H1 (cell line): ENCODE data around the gene CBY2. TPM values are rescaled to one million over a fixed set of nuclear protein-coding genes. Genes with fewer than 3 reads are reported as not detected.

ENCODE experiments used
- CTCF ChIA-PET: fragments of 300-600 bp; sonication (Branson Sonifier 250); formaldehyde crosslinking; loops from one replicate; lab custom pipeline; 2021; ENCODE audit not compliant: partially characterized antibody; lab: Charles Lee
- POLR2A ChIA-PET: fragments of 300-600 bp; sonication (Branson Sonifier 250); formaldehyde crosslinking; loops from one replicate; lab custom pipeline; 2021; ENCODE audit warnings: inconsistent platforms; ENCODE audit not compliant: partially characterized antibody; lab: Charles Lee
- DNase-seq, 2 experiments: peaks; one replicate each; pipeline versions ENCODE4 v3.0.0 to v3.0.0-alpha.2; 2010 to 2022; ENCODE audit warnings: low spot score in 2 of 2, low read depth in 1 of 2, mixed read lengths in 1 of 2
- FAIRE-seq: peaks from 2 replicates; lab custom pipeline; 2011; peaks lifted over from hg19 to GRCh38; lab: Jason Lieb, UNC
- H2AFZ ChIP-seq: 2 replicates; pipeline ENCODE4 v1.8.1; 2012; ENCODE audit warnings: low read length, inconsistent platforms
- H2AK5ac ChIP-seq: 2 replicates; pipeline ENCODE4 v1.6.1; 2013; ENCODE audit warnings: low read depth, low read length
- H2BK120ac ChIP-seq: replicated peaks from 2 replicates; pipeline ENCODE3; 2013; ENCODE audit warnings: low read depth, low read length, inconsistent platforms
- H2BK12ac ChIP-seq: 2 replicates; pipeline ENCODE4 v1.6.1; 2013; ENCODE audit warnings: low read depth, low read length
- H2BK15ac ChIP-seq: 2 replicates; pipeline ENCODE4 v1.6.1; 2013; ENCODE audit warnings: low read length
- H2BK20ac ChIP-seq: 2 replicates; pipeline ENCODE4 v1.6.1; 2013; ENCODE audit warnings: low read length
- H2BK5ac ChIP-seq: 2 replicates; pipeline ENCODE4 v1.6.1; 2013; ENCODE audit warnings: low read depth, low read length
- H3K14ac ChIP-seq: 2 replicates; pipeline ENCODE4 v1.6.1; 2013; ENCODE audit warnings: inconsistent platforms; ENCODE audit not compliant: insufficient read length
- H3K18ac ChIP-seq: 2 replicates; pipeline ENCODE4 v1.6.1; 2013; ENCODE audit warnings: low read length; ENCODE audit errors: extremely low read depth
- H3K23ac ChIP-seq: 2 replicates; pipeline ENCODE4 v1.6.1; 2013; ENCODE audit warnings: inconsistent platforms; ENCODE audit not compliant: insufficient read length
- H3K23me2 ChIP-seq: 2 replicates; pipeline ENCODE4 v1.6.1; 2013; ENCODE audit warnings: low read depth, low read length
- H3K27ac ChIP-seq: 2 replicates; pipeline ENCODE4 v1.6.1; 2011; ENCODE audit warnings: low read depth, low read length, inconsistent platforms
- H3K27me3 ChIP-seq, 4 experiments: replicated peaks in 1 of 4; 1 replicate in 1 of 4; 2 replicates in 3 of 4; pipeline versions ENCODE4 v1.6.1 to v1.8.1; 2011 to 2013; ENCODE audit warnings: low read length in 3 of 4, mild to moderate bottlenecking in 3 of 4, inconsistent platforms in 2 of 4, mixed read lengths in 2 of 4, moderate library complexity in 1 of 4; ENCODE audit not compliant: control insufficient read depth in 3 of 4, insufficient read depth in 3 of 4; ENCODE audit errors: extremely low read depth in 1 of 4
- H3K36me3 ChIP-seq, 4 experiments: 2 replicates each; pipeline versions ENCODE4 v1.6.1 to v1.8.1; 2011 to 2013; ENCODE audit warnings: mild to moderate bottlenecking in 4 of 4, low read length in 3 of 4, moderate library complexity in 2 of 4, control low read depth in 1 of 4, inconsistent platforms in 1 of 4; ENCODE audit not compliant: insufficient read depth in 4 of 4, control insufficient read depth in 2 of 4
- H3K4ac ChIP-seq: replicated peaks from 2 replicates; pipeline ENCODE3; 2013; ENCODE audit warnings: low read length, low read depth, mixed read lengths, inconsistent platforms; ENCODE audit not compliant: insufficient read length
- H3K4me1 ChIP-seq, 4 experiments: replicated peaks in 1 of 4; 1 replicate in 1 of 4; 2 replicates in 3 of 4; pipeline versions ENCODE4 v1.6.1 to v1.8.1; 2011 to 2013; ENCODE audit warnings: low read length in 3 of 4, inconsistent platforms in 2 of 4, mixed read lengths in 1 of 4; ENCODE audit not compliant: insufficient read depth in 4 of 4, control insufficient read depth in 3 of 4
- H3K4me2 ChIP-seq, 2 experiments: 2 replicates each; pipeline versions ENCODE4 v1.6.1 to v1.8.1; 2011 to 2013; ENCODE audit warnings: low read depth in 2 of 2, low read length in 2 of 2, control low read depth in 1 of 2, inconsistent platforms in 1 of 2, mild to moderate bottlenecking in 1 of 2; ENCODE audit not compliant: insufficient read depth in 1 of 2
- H3K4me3 ChIP-seq, 4 experiments: fragments of 200-600, 300-600 bp in 1 of 4; sonication (generic), shearing (Covaris generic), sonication (Bioruptor Twin) in 1 of 4; 2 replicates each; pipeline versions ENCODE4 v1.5.1 to v1.8.1; 2011 to 2016; ENCODE audit warnings: low read length in 4 of 4, low read depth in 3 of 4, control low read depth in 2 of 4, inconsistent platforms in 2 of 4, mild to moderate bottlenecking in 2 of 4, mixed read lengths in 1 of 4, moderate library complexity in 1 of 4; ENCODE audit not compliant: insufficient read depth in 2 of 4; ENCODE audit errors: extremely low read depth in 1 of 4
- H3K56ac ChIP-seq: replicated peaks from 2 replicates; pipeline ENCODE3; 2013; ENCODE audit warnings: low read depth, mild to moderate bottlenecking, mixed read lengths, low read length, inconsistent platforms; ENCODE audit not compliant: insufficient read length
- H3K79me1 ChIP-seq: 2 replicates; pipeline ENCODE4 v1.6.1; 2013; ENCODE audit warnings: low read depth, low read length, control low read depth
- H3K79me2 ChIP-seq, 2 experiments: 2 replicates each; pipeline versions ENCODE4 v1.6.1 to v1.8.1; 2012 to 2013; ENCODE audit warnings: low read length in 2 of 2, mild to moderate bottlenecking in 2 of 2, inconsistent platforms in 1 of 2; ENCODE audit not compliant: insufficient read depth in 2 of 2, control insufficient read depth in 1 of 2
- H3K9ac ChIP-seq, 4 experiments: replicated peaks in 1 of 4; 1 replicate in 1 of 4; 2 replicates in 3 of 4; pipeline versions ENCODE4 v1.6.1 to v1.8.1; 2011 to 2013; ENCODE audit warnings: low read depth in 3 of 4, low read length in 3 of 4, control low read depth in 2 of 4, mild to moderate bottlenecking in 2 of 4, moderate library complexity in 2 of 4, inconsistent platforms in 1 of 4; ENCODE audit errors: extremely low read depth in 1 of 4
- H3K9me3 ChIP-seq, 2 experiments: 2 replicates each; pipeline versions ENCODE4 v1.6.1 to v1.8.1; 2012 to 2013; ENCODE audit warnings: mild to moderate bottlenecking in 2 of 2, moderate library complexity in 2 of 2, control low read depth in 1 of 2, inconsistent platforms in 1 of 2, low read depth in 1 of 2, low read length in 1 of 2, mixed read lengths in 1 of 2; ENCODE audit not compliant: insufficient read depth in 2 of 2
- H4K20me1 ChIP-seq, 2 experiments: replicated peaks in 1 of 2; 2 replicates each; pipeline versions ENCODE3 to v1.8.1; 2011 to 2013; ENCODE audit warnings: inconsistent platforms in 2 of 2, low read length in 2 of 2, mild to moderate bottlenecking in 1 of 2; ENCODE audit not compliant: insufficient read depth in 2 of 2, control insufficient read depth in 1 of 2
- H4K5ac ChIP-seq: 2 replicates; pipeline ENCODE4 v1.6.1; 2013; ENCODE audit warnings: low read length, low read depth, mixed read lengths, inconsistent platforms; ENCODE audit not compliant: insufficient read length
- H4K8ac ChIP-seq: 2 replicates; pipeline ENCODE4 v1.8.0; 2013; ENCODE audit warnings: mild to moderate bottlenecking, moderate library complexity, low read length, inconsistent platforms; ENCODE audit not compliant: insufficient read depth; ENCODE audit errors: extremely low read depth
- H4K91ac ChIP-seq: replicated peaks from 2 replicates; pipeline ENCODE3; 2013; ENCODE audit warnings: low read length, mixed read lengths, inconsistent platforms; ENCODE audit not compliant: insufficient read length
- CBX5 ChIP-seq: fragments of 300-800, 300-1000 bp; sonication (generic); IDR thresholded peaks from 2 replicates; pipeline ENCODE4 v1.7.1; 2016; ENCODE audit warnings: antibody characterized with exemption, low read length, low read depth
- CHD2 ChIP-seq: IDR thresholded peaks from 2 replicates; pipeline ENCODE4 v1.6.1; 2012; ENCODE audit warnings: low read length, improper control_type of control experiment
- MAFK ChIP-seq: IDR thresholded peaks from 2 replicates; pipeline ENCODE4 v1.6.1; 2012; ENCODE audit warnings: low read depth, mild to moderate bottlenecking, improper control_type of control experiment, low read length
- POLR2AphosphoS5 ChIP-seq: IDR thresholded peaks from 2 replicates; pipeline ENCODE4 v1.6.1; 2011; ENCODE audit warnings: low read depth, low read length
- TAF1 ChIP-seq: IDR thresholded peaks from 2 replicates; pipeline ENCODE4 v1.6.1; 2011; ENCODE audit warnings: mild to moderate bottlenecking, low read depth, low read length
- WGBS, 2 experiments: shearing (Covaris generic) in 1 of 2; methylation state at CpG; one replicate each; pipeline versions ENCODE4 v1.1.6 to v1.1.7; 2013 to 2015; ENCODE audit warnings: low lambda C conversion rate in 2 of 2, mixed read lengths in 2 of 2, inconsistent platforms in 1 of 2, low coverage in 1 of 2, missing lambda C conversion rate in 1 of 2; ENCODE audit not compliant: insufficient replicate concordance in 2 of 2, insufficient coverage in 1 of 2, insufficient read length in 1 of 2; ENCODE audit errors: extremely low coverage in 1 of 2, missing lambda C conversion rate in 1 of 2; 5-methylcytosine and 5-hydroxymethylcytosine counted together
- polyA plus RNA-seq, 7 experiments: library from polyadenylated mRNA; depleted of rRNA in 3 of 7; stranded (reverse) in 5 of 7; unstranded in 2 of 7; fragments of >200 nt in 5 of 7; fragments of 200-250 nt in 2 of 7; gene quantifications; 1 replicate in 5 of 7; 2 replicates in 1 of 7; 4 replicates in 1 of 7; pipeline versions ENCODE4 v1.2.1 to v1.2.3, GENCODE V29; 2011 to 2013; ENCODE audit warnings: missing spikeins in 2 of 7, mixed read lengths in 2 of 7
- total RNA-seq: library from RNA; stranded (reverse); fragmentation: NEBNext Ultra II Directional; extraction: Animal tissue kit (Norgen Biotek cat#: 25700); gene quantifications from 2 replicates; pipeline ENCODE4 v1.2.1, GENCODE V29; 2021

The CBY2 gene
- total and polyA plus RNA-seq, 2 of the 8 experiments (the other 6 are each of a cell fraction or from before 2014, with no cell fraction given), result not detected

- POLR2A ChIA-PET, result no interaction called here
- Histone ChIP-seq H3K18ac (no peak overlapping the region), H3K4me3 (no peak overlapping the region), H3K36me3 (no peaks in the 10 kb centered on the region), H3K9me3 (no peaks in the 10 kb centered on the region), H3K27ac (no peak overlapping the region), H4K8ac (no peak overlapping the region), H2AFZ (no peak overlapping the region)
- TF ChIP-seq MAFK (no peak), POLR2AphosphoS5 (no peak), TAF1 (no peak), CBX5 (no peak), CHD2 (no peak)
- TF ChIP-seq, all 59 proteins: peak for 0
- H3K14ac ChIP-seq, result no peak overlapping the region
- CTCF ChIA-PET, result interaction anchor here (1.0 to 3.0 kb wide), 4 partner anchors 9 to 72 kb away, joined by 3 to 19 read pairs (median 4); no protein-coding TSS in a partner anchor
- H3K56ac ChIP-seq, result no peak overlapping the region
- H3K4me1 ChIP-seq, result no peaks in the 10 kb centered on the region
- WGBS, 2 experiments, result 82% methylated on average over 5 of the region's 5 CpGs; no CpG with 5 or more reads in 1 of the 2 experiments
- no peak overlapping the region for H2AK5ac ChIP-seq
- H2BK5ac ChIP-seq, result no peak overlapping the region
- H3K23ac ChIP-seq, result no peak overlapping the region
- H3K79me1 ChIP-seq, result no peaks in the 10 kb centered on the region
- H2BK15ac ChIP-seq, result no peak overlapping the region
- H3K79me2 ChIP-seq, result no peaks in the 10 kb centered on the region
- H4K91ac ChIP-seq, result no peak overlapping the region
- H4K20me1 ChIP-seq, result no peaks in the 10 kb centered on the region
- no peaks in the 10 kb centered on the region for H3K27me3 ChIP-seq
- no peaks in the 10 kb centered on the region for H3K23me2 ChIP-seq
- H3K4ac ChIP-seq, result no peak overlapping the region
- no peak overlapping the region for H4K5ac ChIP-seq
- no peak overlapping the region for H3K9ac ChIP-seq
- H2BK12ac ChIP-seq, result no peak overlapping the region
- H2BK120ac ChIP-seq, result no peak overlapping the region
- no peak overlapping the region for H3K4me2 ChIP-seq
- no peak overlapping the region for H2BK20ac ChIP-seq
- DNase-seq (no peak), FAIRE-seq (no peak)
Measured at GRCh38 chr13:45695198-45695730, 6.9 kb upstream of the CBY2 start.
